ENCODE measurements around the gene NDUFB7.
"Not testable (repeated sequence)": the region's sequence is repeated elsewhere in the genome, so short reads cannot be mapped to it uniquely, and the experiment has no call there.

NDUFB7 gene

DNA sequence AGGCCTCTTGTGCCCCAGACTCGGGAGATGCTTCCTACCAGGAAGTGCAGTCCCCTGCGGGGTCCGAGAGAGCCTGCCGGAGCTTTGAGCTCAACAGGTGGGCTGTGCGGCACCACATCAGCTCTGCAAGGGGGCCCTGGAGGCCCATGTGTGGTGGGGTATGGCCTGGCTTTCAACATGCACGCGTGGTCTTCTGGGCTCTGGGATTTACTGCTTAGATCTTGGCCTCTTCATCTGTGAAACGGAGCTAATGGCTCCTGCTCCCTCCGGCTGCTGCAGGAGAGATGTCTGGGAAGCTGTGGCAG is 18.0 kb downstream of the NDUFB7 start:
- peaks cover 5% of the 10 kb centered on the region for H3K36me3 Mint-ChIP-seq (ENCODE audit: low read depth)
- no peak overlapping the region for H3K27ac Mint-ChIP-seq
- H3K4me1 Mint-ChIP-seq (ENCODE audit: low read depth): peaks cover 19% of the 10 kb centered on the region
- no peak overlapping the region for H3K4me3 Mint-ChIP-seq
- no peak for DNase-seq (ENCODE audit: low spot score)
- no peaks in the 10 kb centered on the region for H3K9me3 Mint-ChIP-seq
- no peaks in the 10 kb centered on the region for H3K27me3 Mint-ChIP-seq (ENCODE audit: low read depth)

DNA sequence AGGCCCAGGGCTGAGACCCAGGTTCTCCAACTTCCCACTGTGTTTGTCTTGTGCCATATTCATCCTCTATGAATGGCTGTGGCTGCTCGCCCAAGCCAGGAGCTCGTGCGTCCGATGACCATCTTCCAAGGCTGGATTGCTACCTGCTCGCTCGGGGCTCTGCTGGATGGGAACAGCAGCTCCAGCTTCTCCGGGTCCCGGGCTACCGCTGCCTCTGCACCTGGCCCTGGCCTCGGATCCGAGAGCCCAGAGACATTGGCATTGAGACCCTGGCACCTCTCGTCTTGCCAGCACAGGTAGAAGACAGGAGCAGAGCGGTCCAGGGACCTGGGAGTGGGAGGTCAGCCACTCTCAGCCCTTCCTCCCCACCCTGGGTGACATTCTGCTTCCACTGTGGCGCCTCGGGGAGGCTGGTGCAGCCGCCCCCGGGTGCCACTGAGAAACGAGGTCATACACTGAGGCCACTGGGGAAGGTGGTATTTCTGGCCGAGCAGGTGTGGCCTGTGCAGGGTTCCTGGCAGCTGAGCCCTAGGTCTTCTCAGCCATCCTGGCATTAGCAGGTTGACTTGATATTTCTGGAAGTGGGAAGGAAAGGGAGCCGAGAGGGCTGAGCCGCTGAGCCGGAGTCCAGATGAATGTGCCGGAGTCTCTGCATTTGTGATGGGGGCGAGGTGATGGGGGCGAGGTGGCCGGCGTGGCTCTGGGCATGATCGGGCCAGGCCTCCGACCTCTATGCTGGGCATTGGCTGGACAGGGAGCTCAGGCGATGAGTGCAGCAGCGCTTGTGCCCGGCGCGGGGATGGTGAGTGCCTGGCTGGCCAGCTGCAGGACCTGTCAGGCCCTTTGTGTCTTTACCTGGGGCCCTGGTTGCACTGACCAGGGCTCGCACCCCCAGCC is 18.6 kb downstream of the NDUFB7 start:
- no peaks in the 10 kb centered on the region for H3K9me3 Mint-ChIP-seq
- no peak overlapping the region for H3K27ac Mint-ChIP-seq
- DNase-seq (ENCODE audit: low spot score): no peak
- H3K4me1 Mint-ChIP-seq (ENCODE audit: low read depth): peaks cover 19% of the 10 kb centered on the region
- H3K4me3 Mint-ChIP-seq: no peak overlapping the region
- no peaks in the 10 kb centered on the region for H3K27me3 Mint-ChIP-seq (ENCODE audit: low read depth)
- peaks cover 5% of the 10 kb centered on the region for H3K36me3 Mint-ChIP-seq (ENCODE audit: low read depth)

DNA sequence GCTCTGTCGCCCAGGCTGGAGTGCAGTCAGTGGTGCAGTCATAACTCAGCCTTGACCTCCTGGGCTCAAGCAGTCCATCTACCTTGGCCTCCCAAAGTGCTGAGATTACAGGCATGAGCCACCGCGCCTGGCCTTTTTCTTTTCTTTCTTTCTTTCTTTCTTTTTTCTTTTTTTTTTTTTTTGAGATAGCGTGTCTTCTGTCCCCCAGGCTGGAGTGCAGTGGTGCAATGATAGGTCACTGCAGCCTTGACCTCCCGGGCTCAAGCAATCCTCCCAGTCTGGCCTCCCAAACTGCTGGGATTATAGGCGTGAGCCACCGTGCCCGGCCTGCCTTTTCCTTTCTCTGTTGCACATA is 19.9 kb downstream of the NDUFB7 start:
- H3K4me3 Mint-ChIP-seq; H3K27me3 Mint-ChIP-seq (ENCODE audit: low read depth); H3K36me3 Mint-ChIP-seq (ENCODE audit: low read depth); H3K9me3 Mint-ChIP-seq; DNase-seq (ENCODE audit: low spot score): not testable (repeated sequence)
- peaks cover 19% of the 10 kb centered on the region for H3K4me1 Mint-ChIP-seq (ENCODE audit: low read depth)
- H3K27ac Mint-ChIP-seq: peak overlapping the region; percentile 57

DNA sequence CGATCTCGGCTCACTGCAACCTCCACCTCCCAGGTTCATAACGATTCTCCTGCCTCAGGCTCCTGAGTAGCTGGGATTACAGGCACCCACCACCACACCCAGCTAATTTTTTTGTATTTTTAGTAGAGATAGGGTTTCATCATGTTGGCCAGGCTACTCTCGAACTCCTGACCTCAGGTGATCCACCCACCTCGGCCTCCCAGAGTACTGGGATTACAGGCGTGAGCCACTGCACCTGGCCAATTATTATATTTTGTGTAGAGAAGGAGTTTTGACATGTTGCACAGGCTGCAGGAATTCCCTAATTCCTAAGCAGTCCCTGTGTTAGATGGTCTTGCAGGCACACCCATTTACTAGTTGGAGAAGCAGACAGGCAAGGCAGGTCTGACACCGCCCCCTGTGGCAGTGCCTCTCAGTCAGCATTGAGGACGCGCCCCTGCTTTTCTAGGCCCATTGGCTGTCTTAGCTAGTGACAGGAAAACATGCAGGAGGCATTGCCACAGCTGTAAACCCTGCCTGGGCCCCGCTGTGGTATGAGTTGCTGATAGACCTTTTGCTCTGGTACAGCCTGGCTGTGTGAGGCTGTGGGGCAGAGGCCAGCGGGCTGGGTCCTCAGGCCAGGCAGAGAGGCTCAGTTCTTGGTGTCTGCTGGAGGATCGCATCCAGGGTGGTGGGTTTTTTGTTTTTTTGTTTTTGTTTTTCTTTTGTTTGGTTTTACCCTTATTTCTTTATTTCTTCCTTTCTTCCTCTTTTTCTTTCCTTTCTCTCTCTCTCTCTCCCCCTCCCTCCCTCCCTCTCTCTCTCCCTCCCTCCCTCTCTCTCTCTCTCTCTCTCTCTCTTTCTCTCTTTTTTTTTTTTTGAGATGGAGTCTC is 20.5 kb downstream of the NDUFB7 start:
- peaks cover 15% of the 10 kb centered on the region for H3K4me1 Mint-ChIP-seq (ENCODE audit: low read depth)
- H3K9me3 Mint-ChIP-seq; H3K4me3 Mint-ChIP-seq; H3K27me3 Mint-ChIP-seq (ENCODE audit: low read depth); H3K36me3 Mint-ChIP-seq (ENCODE audit: low read depth): not testable (repeated sequence)
- H3K27ac Mint-ChIP-seq: peak overlapping the region; percentile 65
- DNase-seq (ENCODE audit: low spot score): peak; percentile 57

DNA sequence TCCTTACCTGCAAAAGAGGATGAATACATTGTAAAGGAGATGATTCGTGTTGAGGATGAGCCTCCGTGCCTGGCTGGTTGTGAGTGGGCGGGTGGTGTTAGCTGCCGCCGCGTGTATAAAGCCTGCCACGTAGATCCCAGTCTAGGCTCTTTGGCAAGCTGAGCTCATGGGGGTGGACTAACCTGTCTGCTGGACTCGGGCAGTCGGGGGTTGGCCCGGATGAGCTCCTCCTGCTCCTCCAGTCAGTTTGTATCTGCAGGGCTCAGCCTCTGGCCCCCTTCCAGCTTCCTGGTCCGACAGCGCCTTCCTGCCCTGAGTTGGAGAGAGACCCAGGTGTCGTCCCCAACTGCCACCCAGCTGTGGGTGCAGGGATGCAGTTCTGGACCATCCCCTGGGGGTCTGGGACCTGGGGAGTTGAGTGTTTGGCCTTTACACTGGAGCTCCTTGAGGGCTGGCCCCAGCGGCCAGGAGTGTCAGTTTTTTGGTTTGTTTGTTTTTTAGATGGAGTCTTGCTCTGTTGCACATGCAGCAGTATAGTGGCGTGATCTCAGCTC is 21.6 kb downstream of the NDUFB7 start:
- Mint-ChIP-seq H3K36me3 (ENCODE audit: low read depth) (peaks cover 2% of the 10 kb centered on the region), H3K27ac (no peak overlapping the region), H3K4me1 (ENCODE audit: low read depth) (peaks cover 9% of the 10 kb centered on the region), H3K9me3 (no peaks in the 10 kb centered on the region), H3K4me3 (no peak overlapping the region), H3K27me3 (ENCODE audit: low read depth) (no peaks in the 10 kb centered on the region)
- no peak for DNase-seq (ENCODE audit: low spot score)

DNA sequence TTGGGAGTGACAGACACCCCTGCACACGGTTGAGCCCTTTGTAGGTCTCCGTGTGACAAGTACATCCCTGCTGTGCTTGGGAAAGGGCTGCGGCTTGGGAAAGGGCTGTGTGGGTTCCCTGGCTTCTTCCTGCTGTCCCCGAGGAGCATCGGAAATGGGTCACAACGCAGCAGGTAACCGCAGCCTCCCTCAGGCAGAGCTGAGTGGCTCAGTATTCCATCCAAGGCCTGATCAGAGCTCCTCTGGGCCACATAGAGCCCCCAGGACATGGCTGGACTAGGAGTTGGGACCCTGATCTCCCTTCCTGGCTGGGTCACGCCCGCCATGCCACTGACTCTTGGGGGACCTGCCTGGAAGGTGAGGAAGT is 26.2 kb downstream of the NDUFB7 start:
- Mint-ChIP-seq H3K27me3 (ENCODE audit: low read depth) (no peaks in the 10 kb centered on the region), H3K36me3 (ENCODE audit: low read depth) (peaks cover 2% of the 10 kb centered on the region), H3K4me3 (no peak overlapping the region), H3K9me3 (no peaks in the 10 kb centered on the region), H3K27ac (no peak overlapping the region), H3K4me1 (ENCODE audit: low read depth) (peaks cover 2% of the 10 kb centered on the region)
- DNase-seq (ENCODE audit: low spot score): no peak

DNA sequence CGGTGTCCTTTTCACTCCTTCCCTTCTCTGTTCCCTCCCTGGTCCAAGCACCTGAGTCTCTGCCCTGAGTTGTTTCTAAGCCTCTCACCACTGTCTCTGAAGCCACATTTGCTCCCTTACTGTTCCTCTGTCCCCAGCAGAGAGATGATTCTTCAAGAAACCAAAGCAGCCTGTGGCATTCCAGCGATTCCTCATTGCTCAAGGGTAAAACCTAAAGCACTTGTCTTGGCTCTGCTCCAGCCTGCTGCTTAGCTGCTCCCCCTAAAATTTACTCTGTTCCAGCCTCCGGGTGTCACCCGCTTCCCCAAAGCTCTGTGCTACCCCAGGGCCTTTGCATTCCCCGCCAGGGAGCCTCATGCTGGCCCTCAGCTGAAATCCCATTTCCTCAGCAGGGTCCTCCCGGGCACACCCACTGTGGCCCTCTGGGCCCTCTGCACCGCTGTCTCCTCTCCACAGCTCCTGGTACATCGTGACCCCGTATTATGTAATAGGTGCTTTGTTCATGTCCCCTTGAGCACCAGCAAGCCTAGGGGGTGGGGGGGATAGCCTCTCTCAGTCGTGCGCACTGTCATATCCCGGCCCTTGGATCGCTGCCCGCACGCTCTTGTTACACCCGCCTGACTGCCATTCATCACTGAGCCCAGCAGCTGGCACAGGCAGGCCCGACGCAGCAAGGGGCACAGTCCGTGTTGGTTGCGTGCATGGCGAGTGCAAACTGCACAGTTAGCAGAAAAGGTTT is 26.7 kb downstream of the NDUFB7 start:
- Mint-ChIP-seq H3K9me3 (no peaks in the 10 kb centered on the region), H3K36me3 (ENCODE audit: low read depth) (peaks cover 2% of the 10 kb centered on the region), H3K4me1 (ENCODE audit: low read depth) (peaks cover 2% of the 10 kb centered on the region), H3K27me3 (ENCODE audit: low read depth) (no peaks in the 10 kb centered on the region), H3K27ac (no peak overlapping the region), H3K4me3 (no peak overlapping the region)
- DNase-seq (ENCODE audit: low spot score): no peak

DNA sequence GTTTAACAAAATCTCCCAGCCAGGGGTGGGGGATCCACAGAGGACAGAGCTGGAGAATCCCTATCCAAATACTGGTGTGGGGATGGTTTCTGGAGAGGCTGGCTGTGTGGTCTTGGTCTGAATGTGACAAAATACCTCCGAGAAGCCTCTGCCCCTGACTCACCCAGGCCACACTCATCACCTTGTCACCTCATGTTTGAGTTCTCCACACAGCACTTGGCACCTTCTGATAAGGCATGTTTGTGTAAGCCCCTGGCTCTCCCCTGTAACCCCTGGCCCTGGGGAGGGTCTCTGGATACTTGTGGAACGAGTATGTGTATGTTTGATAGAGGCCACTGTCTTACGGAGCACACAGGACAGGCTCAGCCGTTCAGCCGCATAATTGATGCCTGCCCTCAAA is 27.8 kb downstream of the NDUFB7 start:
- Mint-ChIP-seq H3K36me3 (ENCODE audit: low read depth) (no peaks in the 10 kb centered on the region), H3K4me3 (no peak overlapping the region), H3K9me3 (no peaks in the 10 kb centered on the region), H3K27me3 (ENCODE audit: low read depth) (no peaks in the 10 kb centered on the region), H3K4me1 (ENCODE audit: low read depth) (no peaks in the 10 kb centered on the region), H3K27ac (no peak overlapping the region)
- DNase-seq (ENCODE audit: low spot score): no peak

DNA sequence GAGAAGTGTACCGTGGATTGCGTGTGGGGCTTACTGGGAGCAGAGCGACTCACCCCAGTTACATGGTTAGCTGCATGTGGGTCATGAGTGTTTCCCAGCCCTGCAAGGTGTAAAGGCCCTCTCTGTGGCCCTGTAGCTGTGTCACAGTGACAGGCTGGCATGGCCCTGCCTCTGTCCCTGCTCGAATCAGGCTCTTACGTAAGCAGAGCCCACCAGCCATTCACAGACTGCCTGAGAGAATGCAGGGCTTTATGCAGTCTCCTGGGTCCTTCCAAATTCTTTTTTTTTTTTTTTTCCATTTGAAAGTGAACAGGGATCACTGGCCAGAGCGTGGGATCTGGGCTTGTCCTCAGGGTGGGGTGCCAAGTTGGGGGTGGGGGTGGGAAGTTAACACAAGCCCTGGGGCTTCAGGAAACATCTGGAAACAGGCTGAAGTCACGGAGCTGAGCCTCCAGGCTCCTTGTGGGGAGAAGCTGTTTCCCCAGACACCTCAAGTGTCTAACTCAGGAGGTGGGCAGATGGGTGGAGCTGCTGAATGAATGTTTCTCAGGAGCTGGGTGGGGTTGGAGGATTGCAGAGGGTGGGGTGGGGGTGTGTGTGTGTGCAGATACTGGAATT is 29.0 kb downstream of the NDUFB7 start:
- DNase-seq (ENCODE audit: low spot score): no peak
- Mint-ChIP-seq H3K4me1 (ENCODE audit: low read depth) (no peaks in the 10 kb centered on the region), H3K36me3 (ENCODE audit: low read depth) (no peaks in the 10 kb centered on the region), H3K27me3 (ENCODE audit: low read depth) (no peaks in the 10 kb centered on the region), H3K27ac (no peak overlapping the region), H3K9me3 (no peaks in the 10 kb centered on the region), H3K4me3 (no peak overlapping the region)

DNA sequence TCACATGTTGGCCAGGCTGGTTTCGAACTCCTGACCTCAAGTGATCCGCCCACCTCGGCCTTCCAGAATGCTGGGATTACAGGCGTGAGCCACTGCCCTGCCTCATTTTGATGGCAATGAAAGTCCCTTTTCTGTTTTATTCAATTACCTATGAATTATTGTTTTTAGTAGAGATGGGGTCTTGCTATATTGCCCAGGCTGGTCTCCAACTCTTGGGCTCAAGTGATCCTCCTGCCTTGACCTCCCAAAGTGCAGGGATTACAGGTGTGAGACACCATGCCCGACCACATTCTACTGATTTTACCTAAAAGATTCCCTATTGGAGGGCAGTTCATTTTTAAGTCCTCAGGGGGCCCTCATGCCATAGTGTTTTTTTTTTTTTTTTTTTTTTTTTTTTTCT is 29.9 kb downstream of the NDUFB7 start:
- H3K27me3 Mint-ChIP-seq (ENCODE audit: low read depth): not testable (repeated sequence)

DNA sequence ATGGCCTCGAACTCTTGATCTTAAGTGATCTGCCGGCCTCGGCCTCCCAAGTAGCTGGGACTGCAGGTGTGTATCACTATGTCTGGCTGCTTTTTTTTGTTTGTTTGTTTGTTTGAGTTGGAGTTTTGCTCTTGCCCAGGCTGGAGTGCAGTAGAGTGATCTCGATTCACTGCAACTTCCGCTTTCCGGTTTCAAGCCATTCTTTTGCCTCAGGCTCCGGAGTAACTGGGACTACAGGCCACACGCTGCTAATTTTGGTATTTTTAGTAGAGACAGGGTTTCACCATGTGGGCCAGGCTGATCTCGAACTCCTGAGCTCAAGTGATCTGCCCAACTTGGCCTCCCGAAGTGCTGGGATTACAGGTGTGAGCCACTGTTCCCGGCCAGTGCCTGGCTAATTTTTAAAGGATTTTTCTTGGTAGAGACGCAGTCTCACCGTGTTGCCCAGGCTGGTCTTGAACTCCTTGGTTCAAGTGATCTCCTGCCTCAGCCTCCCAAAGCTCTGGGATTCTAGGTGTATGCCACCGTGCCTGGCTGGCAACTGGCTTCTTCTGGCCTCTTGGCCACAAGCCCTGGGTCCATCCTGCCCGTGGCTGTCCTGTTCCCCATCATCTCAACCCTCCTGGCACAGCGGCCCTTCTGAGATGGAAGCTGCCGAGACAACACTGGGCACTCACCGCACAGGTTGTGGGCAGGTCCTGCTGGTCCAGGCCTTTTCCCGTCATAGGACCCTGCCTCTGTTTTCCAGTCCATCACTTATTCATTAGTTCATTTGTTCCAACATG is 30.9 kb downstream of the NDUFB7 start:
- no peak for DNase-seq (ENCODE audit: low spot score)
- Mint-ChIP-seq H3K27ac (no peak overlapping the region), H3K4me3 (no peak overlapping the region), H3K27me3 (ENCODE audit: low read depth) (no peaks in the 10 kb centered on the region), H3K4me1 (ENCODE audit: low read depth) (peaks cover 6% of the 10 kb centered on the region), H3K36me3 (ENCODE audit: low read depth) (no peaks in the 10 kb centered on the region), H3K9me3 (no peaks in the 10 kb centered on the region)

More for the DNA sequence above, 29.9 kb downstream of the NDUFB7 start:
- not testable (repeated sequence) for H3K27ac Mint-ChIP-seq; H3K36me3 Mint-ChIP-seq (ENCODE audit: low read depth); H3K4me3 Mint-ChIP-seq; H3K9me3 Mint-ChIP-seq; DNase-seq (ENCODE audit: low spot score); H3K4me1 Mint-ChIP-seq (ENCODE audit: low read depth)

DNA sequence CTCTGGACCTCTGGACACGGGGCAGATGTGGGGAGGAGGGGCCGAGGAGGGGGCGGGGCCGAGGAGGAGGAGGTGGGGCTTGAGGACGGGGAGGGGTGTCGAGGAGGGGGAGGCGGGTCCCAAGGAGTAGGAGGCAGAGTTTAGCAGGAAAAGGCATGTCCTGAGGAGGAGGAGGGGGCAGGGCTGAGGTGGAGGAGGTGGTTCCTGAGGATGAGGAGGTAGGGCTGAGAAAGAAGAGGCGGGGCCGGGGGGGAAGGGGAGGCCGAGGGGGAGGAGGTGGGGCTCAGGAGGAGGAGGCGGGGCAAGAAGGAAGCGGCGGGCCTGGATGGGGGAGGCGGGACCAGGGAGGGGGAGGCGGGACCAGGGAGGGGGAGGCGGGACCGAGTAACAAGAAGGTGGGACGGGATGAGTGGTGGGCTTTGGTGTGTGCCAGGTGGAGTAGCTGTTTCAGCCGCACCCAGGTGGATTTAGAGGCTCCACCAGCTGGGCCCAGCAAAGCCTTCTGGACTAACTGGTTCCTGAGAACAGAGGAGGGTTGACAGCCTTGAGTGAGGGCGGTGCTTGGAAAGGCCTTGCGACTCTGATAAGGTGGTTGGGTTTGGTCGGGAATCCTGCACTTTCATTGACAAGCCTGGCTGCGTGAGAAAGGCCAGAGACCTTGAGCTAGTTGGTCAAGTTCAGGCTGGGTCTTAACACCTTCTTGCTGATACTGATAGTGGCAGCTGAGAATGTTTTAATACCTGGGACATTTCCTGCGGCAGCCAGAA is 34.8 kb downstream of the NDUFB7 start:
- Mint-ChIP-seq H3K4me1 (ENCODE audit: low read depth) (peaks cover 10% of the 10 kb centered on the region), H3K27ac (no peak overlapping the region), H3K27me3 (ENCODE audit: low read depth) (no peaks in the 10 kb centered on the region), H3K9me3 (no peaks in the 10 kb centered on the region), H3K4me3 (no peak overlapping the region), H3K36me3 (ENCODE audit: low read depth) (peaks cover 6% of the 10 kb centered on the region)
- peak; percentile 15 for DNase-seq (ENCODE audit: low spot score)

Measured in T-helper 2 cell treated with Interferon-gamma antibody and Interleukin-4, amounts not matched to agents 5 μg/mL and 100 μg/mL, for 36 hours (primary cell).